ENCODE results near the gene DIAPH2.

DNA sequence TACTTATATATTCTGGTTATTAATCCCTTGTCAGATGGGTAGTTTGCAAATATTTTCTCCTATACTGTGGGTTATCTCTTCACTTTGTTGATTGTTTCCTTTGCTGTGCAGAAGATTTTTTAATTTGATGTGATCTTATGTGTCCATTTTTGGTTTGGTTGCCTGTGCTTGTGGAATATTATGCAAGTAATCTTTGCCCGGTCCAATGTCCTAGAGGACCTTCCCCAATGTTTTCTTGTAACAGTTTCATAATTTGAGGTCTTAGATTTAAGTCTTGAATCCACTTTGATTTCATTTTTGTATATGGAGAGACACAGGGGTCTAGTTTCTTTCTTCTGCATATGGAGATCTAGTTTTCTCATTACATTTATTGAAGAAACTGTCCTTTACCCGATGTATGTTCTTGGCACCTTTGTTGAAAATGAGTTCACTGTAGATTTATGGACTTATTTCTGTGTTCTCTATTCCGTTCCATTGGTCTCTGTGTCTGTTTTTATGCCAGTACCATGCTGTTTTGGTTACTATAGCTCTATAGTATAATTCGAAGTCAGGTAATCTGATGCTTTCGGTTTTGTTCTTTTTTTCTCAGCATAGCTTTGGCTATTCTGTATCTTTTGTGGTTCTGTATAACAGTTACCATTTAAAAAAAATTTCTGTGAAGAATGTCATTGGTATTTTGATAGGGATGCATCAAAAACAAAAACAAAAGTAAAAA is 34.7 kb downstream of the DIAPH2 start:
- TF ChIP-seq CTCF (IDR thresholded peaks at IDR 0.05), result no peak
- no peak for TF ChIP-seq POLR2AphosphoS5 (IDR thresholded peaks at IDR 0.05)
- TF ChIP-seq POLR2A (IDR thresholded peaks at IDR 0.05), result no peak

All from breast epithelium (tissue), 3 donors.